Measurements from ENCODE around the gene TMEM18.
"Not testable (repeated sequence)": the region's sequence is repeated elsewhere in the genome, so short reads cannot be mapped to it uniquely, and the experiment has no call there.

Gene TMEM18

DNA sequence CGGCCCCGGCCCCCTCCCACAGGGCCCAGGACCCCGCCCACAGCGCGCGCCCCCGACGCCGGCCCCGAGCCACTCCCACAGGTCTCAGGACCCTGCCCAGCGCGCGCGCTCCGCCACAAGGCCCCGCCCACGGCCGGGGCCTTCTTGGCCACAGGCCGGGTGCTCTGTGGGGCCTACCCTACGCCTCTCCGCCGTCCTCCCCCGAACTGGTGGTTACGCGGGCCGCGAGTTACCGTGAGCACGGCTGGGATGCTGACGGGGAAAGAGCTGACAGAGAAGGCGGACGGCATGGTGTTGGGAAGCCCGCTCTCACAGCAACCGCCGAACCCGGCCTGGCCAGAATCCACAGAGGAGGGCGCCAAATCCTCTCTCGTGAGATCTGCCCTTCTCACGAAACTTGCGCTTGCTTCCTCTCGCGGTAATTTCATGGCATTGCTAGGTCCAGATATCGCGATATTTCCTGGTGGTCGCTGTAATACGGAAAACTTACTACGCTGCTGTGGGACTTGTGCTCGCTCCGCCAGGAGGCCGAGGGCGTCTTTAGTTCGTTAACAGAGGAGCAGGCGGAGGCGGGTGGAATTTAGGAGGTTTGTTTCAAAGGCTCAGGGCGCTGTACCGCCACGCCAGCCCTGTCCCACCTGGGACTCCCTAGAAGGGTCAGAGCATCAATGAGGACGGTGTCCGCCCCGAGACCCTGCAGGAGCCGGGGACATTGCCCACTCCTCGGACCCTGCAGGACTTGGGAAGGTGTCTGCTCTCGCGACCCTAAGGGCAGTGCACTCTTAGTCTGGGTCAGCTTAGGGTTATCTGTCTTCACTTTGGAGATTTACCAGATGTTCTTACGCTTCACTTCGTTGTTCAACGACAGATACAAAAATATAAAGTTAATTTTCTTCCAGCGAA lies at the start of gene TMEM18:
TSS of gene TMEM18 (minus strand) at position 351 of the 903 bp plus-strand sequence. CDS start at position 290, 61 bp downstream.
- DNase-seq = peak; percentile 97 to 98

DNA sequence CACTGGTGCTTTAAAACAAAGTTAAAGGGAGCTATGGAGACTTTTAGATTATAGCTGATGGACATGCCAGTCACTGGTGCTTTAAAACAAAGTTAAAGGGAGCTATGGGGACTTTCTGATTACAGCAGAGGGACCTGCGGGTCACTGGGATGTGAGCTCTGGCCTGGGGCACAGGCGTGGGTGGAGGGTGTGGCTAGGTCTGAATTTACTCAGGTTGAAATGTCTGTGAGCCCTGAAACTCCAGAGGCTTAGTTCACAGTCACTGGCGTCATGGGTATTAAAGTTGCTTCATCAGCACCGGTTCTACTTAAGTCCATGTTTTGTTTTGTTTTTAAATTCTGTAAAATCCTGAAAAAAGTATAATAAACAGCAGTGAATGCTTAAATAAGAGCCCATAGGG lies 49.0 kb upstream of the TMEM18 start:
- DNase-seq = no peak

DNA sequence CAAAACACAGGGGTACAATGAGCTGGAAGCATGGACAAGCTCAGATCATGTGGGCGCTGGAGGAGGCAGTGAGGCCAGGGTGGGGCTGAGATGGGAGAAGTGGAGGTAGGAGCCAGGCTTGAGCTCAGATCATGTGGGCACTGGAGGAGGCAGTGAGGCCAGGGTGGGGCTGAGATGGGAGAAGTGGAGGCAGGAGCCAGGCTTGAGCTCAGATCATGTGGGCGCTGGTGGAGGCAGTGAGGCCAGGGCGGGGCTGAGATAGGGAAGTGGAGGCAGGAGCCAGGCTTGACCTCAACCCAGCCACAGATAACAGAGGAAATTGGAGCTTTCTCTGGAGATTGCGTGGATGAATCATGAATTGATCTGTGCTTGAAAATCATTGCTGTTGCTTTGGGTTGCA lies 48.3 kb upstream of the TMEM18 start:
- DNase-seq = no peak

DNA sequence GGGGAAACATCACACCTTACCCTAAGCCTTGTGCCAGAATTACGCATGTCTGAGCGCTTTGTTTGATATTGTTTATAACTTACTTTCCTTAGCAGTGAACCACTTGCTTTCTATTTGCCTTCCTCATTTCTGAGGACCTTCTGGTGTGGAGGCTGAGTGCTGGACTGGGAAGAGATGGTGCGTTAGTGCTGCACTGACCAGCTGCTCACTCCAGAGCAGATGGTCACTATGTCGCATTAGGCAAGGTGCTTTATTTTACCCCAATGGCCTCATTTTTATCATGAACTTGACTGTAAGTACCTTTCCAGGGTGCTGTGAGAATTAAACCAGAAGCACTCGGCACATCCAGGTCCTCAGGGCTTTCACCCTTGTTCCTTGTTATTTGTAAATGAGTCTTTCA lies 46.6 kb upstream of the TMEM18 start:
- DNase-seq = no peak

DNA sequence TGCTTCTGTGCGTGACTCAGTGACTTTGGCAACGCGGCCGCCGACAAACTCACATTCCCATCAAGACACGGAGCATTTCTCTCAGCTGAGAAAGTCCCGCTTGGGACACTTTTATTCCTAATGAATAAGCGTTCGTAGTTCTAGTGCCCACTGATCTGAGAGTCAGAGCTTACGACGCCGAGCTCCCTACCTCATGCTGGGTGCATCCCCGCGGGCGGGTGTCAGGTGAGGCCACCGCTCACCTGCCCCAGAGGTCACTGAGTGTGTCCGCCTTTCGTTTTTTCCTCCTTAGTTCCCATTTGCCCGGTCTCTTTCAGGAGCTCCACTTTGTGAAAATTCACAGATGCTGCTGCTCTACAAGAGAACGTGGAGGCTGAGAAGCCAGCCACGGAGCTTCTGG lies 43.6 kb upstream of the TMEM18 start:
- DNase-seq = no peak

DNA sequence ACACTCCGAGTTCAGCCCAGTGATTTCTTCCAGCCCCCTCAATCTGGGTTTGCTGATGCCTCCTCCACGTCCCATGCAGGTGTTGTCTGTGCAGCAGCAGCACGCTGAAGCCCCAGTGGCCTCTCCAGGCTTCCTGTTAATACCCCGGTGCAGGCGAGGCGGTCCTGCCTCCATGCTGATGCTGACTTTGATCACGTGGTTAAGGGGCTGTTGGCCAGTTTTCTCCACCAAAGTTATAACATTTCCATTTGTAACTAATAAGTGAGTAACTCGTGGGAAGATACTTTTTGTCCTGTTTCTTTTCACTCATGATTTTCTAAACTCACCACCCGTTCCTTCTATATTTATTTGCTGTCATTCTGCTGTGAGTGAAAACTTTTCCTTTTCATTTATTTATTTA lies 42.5 kb upstream of the TMEM18 start:
- no peak for DNase-seq

DNA sequence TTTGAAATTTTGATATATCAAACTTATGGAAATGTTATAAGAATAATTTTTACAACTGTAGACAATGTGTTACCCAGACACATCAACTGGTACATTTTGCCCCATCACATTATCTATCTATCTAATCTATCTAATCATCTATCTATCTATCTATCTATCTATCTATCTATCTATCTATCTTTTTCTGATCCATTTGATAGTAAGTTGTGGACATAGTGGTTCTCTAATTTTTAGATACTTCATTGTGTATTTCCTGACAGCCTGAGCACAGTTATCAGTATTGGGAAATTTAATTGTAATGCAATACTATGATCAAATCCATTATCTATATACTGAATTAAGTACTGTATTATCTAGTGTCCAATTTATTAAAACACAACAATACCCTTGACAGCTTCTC lies 42.0 kb upstream of the TMEM18 start:
- no peak for DNase-seq

DNA sequence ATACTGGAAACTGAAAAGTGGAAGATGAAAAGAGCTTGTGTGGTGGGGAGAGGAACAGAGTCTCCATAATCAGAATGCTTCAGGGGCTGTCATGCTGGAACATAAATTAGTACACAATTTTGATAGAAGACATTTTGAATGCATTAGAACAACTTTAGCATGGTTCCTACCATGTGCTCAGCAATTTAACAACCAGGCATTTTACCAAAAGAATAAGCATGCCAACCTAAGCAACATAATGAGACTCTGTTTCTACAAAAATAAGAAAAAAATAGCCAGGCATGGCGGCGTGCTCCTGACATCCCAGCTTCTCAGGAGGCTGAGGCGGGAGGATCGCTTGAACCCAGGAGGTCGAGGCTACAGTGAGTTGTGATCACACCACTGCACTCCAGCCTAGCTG lies 40.5 kb upstream of the TMEM18 start:
- DNase-seq = no peak

DNA sequence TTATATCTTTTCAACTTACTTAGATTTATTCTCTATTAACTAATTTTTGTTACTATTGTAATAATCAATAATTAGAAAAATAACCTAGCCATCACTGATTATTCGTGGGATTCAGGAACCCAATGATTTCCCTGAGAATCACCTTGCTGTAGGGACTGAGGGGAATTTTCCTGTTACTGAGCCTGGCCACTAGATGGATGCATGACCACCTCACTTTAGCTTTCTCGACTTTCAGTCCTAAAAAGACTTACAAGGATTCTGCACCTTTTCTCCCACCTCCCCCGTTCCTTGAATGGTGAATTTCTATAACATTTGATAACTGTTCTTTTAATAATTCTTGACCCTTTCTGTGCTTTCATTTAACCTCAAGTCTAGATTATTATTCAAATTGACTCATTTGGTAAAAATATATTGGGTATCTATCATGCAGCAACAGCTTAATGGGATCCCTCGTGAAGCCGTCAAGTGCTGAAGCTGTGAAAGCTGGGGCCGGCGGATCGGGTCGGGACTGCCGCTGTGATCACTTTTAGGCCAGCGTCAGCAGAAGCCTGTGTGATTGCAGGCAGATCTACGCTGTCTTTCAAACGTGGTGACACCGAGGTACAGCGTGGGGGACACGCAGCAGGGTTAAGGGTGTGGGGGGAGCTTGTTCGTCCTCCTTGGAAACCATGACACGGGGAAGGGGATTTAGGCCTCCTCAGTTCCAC lies 38.8 kb upstream of the TMEM18 start:
- DNase-seq = no peak

DNA sequence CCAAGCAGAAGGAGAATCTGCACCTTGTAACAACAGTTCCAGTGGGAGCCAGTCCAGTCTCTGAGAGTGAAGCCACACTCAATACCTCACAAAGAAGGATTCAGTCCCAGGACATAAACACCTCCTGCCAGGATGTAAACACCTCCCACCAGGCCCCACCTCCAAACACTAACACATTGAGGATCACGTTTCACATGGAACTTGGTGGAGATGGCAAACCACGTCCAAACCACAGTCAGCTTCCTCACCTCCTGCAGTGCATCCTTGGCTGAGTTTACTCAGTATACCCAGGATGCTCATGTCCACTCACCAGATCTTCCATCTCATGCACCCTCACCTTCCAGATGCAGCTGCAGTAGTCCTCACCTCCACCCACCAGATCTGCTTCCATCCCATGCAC lies 37.8 kb upstream of the TMEM18 start:
- no peak for DNase-seq

DNA sequence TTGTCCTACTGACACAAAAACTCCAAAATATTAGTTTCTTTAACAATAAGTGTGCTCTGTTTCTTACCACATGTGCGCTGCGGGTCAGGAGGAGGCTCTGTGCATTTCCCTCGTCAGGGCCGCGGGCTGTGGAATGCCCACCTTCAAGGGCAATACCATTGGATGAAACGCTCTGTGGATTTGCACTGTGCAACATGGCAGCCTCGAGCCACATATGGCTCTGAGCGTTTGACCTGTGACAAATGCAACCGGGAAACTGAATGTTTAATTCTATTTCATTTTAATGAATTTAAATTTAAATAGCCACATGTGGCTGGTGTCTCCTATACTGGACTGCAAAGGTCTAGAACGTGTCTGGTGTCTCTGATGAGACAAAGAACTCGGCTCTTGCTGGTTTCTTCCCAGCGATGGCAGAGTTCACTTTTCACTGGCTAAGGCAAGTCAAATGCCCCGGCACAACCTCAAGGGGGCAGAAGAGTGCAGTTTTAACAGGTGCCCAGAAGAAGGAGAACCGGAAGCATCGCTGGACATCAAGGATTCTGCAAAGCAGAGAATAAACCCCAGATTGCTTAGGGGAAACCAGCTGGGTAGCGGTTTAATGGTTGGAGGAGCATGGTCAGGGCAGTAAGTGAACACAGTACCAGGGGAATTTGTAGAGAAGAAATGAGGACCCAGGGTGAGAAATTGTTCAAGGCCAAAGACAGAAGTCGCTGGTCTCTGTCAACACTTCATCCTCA lies 37.0 kb upstream of the TMEM18 start:
- peak; percentile 9 to 49 for DNase-seq

DNA sequence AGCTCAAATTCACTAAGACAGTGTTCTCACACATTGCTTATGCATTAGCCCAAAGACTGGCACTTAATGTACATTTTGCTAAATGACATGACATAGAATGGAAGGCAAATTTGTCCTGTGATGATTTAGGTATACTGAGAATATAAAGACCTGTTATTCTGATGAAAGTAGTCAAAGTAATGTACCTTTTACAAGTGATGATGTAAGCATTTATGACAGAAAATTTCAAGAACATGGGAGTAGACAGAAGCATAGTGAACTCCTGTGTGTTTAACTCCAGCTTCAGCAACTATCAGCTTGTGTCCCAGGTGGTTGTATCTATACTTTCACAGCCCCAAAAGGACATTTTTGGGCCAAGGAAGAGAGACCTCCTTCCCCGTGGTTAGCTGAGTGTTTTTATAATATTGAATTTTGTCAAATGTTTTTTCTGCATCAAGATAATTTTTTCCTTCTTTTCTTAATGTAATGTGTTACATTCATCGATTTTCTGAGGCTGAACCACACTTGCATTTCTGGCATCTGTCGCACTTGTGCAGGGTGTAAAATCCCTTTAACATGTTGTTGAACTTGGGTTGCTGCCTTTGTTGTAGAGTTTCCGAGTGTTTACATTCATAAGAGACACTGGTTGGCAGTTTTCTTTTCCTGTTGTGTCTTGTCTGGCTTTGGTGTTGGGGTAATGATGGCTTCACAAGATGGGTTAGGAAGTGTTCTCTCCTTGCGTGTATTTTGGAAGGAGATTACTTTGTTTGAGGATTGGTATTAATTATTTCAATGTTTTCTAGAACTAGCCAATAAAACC lies 33.9 kb upstream of the TMEM18 start:
- DNase-seq = no peak

DNA sequence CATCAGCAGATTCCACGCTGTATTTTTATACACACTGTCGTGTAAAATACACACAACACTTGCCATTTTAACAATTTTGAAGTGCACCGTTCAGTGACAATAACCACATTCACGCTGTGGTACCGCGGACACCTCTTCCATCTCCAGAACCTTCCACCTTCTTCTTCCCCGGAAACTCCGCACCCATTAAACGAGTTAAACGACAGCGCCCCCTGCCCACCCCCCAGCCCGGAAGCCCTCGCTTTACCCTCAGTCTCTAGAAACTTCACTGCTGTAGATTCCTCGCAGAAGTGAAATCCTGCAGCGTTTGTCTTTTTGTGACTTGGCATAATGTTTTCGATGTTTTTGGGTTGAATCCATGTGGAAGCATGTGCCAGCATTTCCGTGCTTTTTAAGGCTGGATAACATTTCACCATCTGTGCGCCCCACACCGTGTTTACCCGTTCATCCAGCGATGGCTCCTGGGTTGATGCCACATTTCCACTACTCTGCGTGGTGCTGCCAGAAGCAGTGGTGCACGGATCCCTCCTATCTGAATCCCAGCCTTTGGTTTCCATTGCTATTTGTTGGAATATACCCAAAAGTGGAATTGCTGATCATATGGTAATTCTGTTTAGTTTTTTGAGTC lies 32.0 kb upstream of the TMEM18 start:
- no peak for DNase-seq

DNA sequence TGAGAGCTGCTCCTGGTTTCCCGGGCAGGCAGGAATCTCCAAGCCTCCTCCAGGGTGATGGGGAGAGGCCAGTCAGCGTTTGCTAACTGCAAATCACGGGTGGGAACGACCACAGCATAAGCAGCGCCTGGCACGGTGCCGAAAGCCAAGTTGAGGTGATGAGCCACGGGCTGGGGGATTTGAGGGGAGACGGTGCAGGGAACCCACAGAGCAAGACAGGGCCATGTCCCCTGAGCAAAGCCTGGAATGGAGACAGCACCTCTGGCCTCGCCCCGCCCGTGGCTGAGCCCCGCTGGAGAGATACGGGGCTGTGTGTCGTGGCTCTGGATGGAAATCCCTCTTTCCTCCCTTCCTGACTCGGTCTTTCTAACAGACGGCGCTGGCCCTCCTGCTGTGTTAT lies 31.5 kb upstream of the TMEM18 start:
- DNase-seq = no peak

DNA sequence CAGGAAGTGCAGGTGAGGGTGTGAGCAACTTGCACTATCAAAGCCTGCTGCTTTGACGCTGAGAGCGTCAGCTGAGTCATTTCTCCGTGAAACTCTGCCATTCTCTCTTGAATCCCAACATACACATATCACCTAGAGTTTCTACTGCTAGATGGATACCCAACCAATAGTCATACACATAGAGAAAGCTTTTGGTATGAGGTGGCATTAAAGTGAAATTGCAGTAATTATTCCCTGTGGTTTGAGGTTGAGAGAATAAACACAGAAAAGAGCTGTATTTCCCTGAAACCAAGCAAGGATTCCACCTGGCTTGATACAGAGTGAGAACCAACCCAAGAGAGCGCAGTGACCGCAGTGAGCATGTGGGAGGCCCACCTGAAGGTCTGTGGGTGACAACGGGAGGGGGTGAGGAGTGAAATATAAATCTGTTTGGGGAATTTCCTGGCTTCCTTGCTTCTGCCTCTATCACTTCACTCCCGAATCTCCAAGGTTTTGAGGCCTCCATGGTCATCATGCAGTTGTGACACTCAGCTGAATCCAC lies 28.8 kb upstream of the TMEM18 start:
- no peak for DNase-seq

DNA sequence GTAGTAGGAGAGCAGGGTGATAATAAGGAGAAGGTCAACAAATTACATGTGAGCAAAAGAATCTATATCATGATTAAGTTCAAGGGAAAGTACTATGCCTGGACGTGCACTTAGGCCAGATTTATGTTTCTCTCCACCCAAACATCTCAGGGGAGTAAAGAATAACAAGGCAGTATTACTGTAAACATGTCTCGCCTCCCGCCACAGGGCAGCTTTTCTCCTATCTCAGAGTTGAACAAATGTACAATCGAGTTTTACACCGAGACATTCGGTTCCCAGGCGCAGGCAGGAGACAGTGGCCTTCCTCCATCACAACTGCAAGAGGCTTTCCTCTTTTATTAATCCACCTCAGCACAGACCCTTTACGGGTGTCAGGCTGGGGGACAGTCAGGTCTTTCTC lies 25.6 kb upstream of the TMEM18 start:
- not testable (repeated sequence) for DNase-seq

DNA sequence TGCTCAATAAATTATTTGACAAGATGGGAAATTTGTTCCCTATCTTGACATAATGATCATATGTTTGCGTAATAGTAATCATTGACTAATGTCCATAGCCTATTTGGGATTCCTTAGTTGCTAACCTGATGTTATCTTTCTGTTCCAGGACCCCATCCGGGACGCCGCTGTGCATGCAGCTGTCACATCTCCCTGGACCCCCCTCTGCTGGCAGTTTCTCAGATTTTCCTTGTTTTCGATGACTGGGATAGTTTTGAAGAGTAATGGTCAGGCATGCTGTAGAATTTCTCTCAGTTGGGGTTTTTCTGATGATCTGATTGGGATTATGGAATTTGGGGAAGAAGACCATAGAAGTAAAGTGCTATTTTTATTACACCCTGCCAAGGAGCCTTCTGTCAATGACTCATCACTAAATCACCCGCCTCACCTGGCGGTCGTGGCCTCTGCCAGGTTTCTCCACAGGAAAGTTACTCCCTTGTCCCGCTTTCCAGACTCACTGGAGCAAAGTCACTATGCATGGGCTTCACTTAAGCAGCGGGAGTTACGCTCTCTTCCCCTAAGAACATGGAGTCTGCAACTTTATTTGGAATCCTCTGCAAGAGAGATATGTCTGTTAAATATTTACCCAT lies 19.9 kb upstream of the TMEM18 start:
- DNase-seq = no peak

DNA sequence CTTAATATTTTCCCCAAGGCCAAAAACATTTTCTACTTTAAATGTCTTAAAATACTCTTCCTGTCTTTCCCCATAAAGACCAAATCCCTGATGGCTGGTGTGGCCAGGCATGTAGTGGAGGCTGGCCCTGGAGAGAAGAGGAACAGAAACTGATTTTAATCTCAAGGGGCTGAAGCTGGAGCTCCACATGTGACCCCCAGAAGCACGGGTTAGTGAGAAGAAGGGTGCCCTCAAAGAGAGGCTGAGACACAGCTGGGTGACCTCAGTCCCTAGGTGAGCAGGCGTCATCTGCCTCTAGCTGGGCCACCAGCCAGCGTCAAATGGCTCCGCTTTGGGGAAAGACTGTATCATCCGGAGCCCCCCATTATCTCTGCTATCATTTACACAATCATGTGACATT lies 19.3 kb upstream of the TMEM18 start:
- DNase-seq = peak in 1 of 2 donors; percentile 68

DNA sequence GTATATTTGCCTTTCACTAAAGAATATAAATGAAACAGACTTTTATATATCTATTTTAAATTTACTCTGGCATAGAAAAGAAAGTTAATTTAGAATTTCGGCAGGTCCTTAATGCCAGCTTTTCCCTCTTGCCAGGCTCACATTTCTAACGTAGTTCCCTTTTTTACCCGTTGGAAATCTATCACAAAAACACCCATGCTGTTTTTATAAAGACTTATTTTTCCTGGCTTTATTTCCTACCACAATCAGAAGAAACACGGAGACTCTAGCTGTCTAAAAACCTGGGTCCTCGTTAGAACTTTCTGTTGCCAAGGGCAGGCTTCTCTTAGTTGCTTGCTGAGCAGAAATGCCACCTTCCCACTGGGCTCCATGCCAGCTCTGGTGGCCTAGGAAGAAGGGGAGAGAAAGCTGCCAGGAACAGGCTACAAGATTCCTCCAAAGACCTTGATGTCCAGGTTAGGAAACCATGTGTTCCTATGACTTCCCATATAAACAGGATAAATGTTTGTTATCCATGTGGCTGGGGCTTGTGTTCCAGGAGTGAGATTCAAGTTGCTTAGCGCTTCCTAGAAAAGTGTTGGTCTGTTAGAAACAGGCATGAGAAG lies 17.8 kb upstream of the TMEM18 start:
- no peak for DNase-seq

DNA sequence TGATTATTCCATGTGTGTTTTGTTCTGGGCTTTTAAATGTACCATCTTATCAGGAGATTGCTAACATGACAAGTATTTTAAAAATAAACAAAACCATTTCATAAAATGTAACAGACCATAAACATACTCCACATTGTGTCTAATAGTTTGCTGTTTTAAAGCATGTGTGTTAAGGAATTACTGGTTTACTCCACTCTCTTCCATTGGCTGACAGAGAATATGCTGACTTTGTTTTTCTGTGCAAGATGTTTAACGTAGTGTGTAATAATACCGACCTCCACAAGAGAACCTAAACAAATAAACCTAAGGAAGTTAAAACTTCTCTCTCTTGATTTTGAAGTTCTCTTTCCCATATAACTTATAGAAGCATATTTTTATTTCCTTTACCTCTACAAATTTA lies 17.0 kb upstream of the TMEM18 start:
- no peak for DNase-seq

DNA sequence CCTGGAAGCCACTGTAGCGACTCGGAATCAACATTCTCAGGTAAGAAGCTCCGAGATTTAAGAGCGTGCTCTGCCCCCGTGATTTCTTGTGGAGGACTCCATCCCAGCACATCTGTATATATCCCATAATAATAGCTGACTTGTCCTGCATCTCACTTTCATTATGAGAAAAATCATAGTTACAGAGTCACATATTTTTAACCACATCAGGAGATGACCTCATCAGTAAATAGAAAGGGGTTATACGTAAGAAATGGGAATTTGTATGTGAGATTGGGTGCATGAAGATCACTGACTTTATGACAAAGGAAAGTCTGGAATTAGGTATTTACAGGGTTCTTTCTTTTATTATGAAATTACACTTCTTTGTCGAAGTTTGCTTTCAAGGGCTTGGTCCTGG lies 16.4 kb upstream of the TMEM18 start:
- DNase-seq = no peak
